ENCODE measurements around the gene GSK3B. TPM values are rescaled to one million over a fixed set of nuclear protein-coding genes. Genes with fewer than 3 reads are reported as not detected.

GSK3B gene
- total and polyA plus RNA-seq, 2 experiments from 2014 or later = 18.1 to 48.8 TPM

GRCh38 chr3:119856695-119857094, 237.6 kb downstream of the GSK3B start:
- Histone ChIP-seq H3K27ac (no peak overlapping the region), H3K36me3 (replicated peaks; ENCODE audit: insufficient read depth, low read depth) (no peaks in the 10 kb centered on the region), H3K79me2 (no peaks in the 10 kb centered on the region), H3K4me1 (ENCODE audit: insufficient read depth) (no peaks in the 10 kb centered on the region), H3K27me3 (no peaks in the 10 kb centered on the region), H4K20me1 (ENCODE audit: insufficient read depth, poor library complexity, severe bottlenecking) (no peaks in the 10 kb centered on the region), H3K4me2 (no peak overlapping the region), H3K4me3 (no peak overlapping the region), H3K9me2 (replicated peaks; ENCODE audit: insufficient read depth) (no peaks in the 10 kb centered on the region), H3K9me3 (ENCODE audit: low read depth) (no peaks in the 10 kb centered on the region), H2AFZ (no peak overlapping the region)
- DNase-seq (ENCODE audit: low spot score) = no peak
- WGBS (ENCODE audit: low lambda C conversion rate, missing lambda C conversion rate) = 99% methylated on average over 3 of the region's 3 CpGs
- TF ChIP-seq EZH2 (IDR thresholded peaks at IDR 0.05; ENCODE audit: borderline replicate concordance) = no peak
- no peak for TF ChIP-seq EZH2phosphoT487 (IDR thresholded peaks at IDR 0.05; ENCODE audit: low read depth, severe bottlenecking, unreplicated experiment)
- TF ChIP-seq CTCF (IDR thresholded peaks at IDR 0.05; ENCODE audit: poor library complexity) = no peak

GRCh38 chr3:119849126-119849525, 245.1 kb downstream of the GSK3B start:
- no peak overlapping the region for H3K27ac ChIP-seq
- H4K20me1 ChIP-seq (ENCODE audit: insufficient read depth, poor library complexity, severe bottlenecking) = no peaks in the 10 kb centered on the region
- H3K4me3 ChIP-seq = no peak overlapping the region
- no peak for DNase-seq (ENCODE audit: low spot score)
- no peak overlapping the region for H3K4me2 ChIP-seq
- H3K79me2 ChIP-seq = peaks cover 21% of the 10 kb centered on the region
- H3K36me3 ChIP-seq (replicated peaks; ENCODE audit: insufficient read depth, low read depth) = no peaks in the 10 kb centered on the region
- no peak overlapping the region for H2AFZ ChIP-seq
- no peaks in the 10 kb centered on the region for H3K9me3 ChIP-seq (ENCODE audit: low read depth)
- H3K4me1 ChIP-seq (ENCODE audit: insufficient read depth) = no peaks in the 10 kb centered on the region
- TF ChIP-seq EZH2 (IDR thresholded peaks at IDR 0.05; ENCODE audit: borderline replicate concordance) (no peak), EZH2phosphoT487 (IDR thresholded peaks at IDR 0.05; ENCODE audit: low read depth, severe bottlenecking, unreplicated experiment) (no peak), CTCF (IDR thresholded peaks at IDR 0.05; ENCODE audit: poor library complexity) (no peak)
- H3K27me3 ChIP-seq = no peaks in the 10 kb centered on the region
- WGBS (ENCODE audit: low lambda C conversion rate, missing lambda C conversion rate) = 93% methylated on average over 2 of the region's 2 CpGs
- H3K9me2 ChIP-seq (replicated peaks; ENCODE audit: insufficient read depth) = no peaks in the 10 kb centered on the region

GRCh38 chr3:119841808-119842471, 252.3 kb downstream of the GSK3B start:
- Histone ChIP-seq H3K79me2 (peaks cover 19% of the 10 kb centered on the region), H4K20me1 (ENCODE audit: insufficient read depth, poor library complexity, severe bottlenecking) (no peaks in the 10 kb centered on the region), H3K4me3 (no peak overlapping the region), H3K9me3 (ENCODE audit: low read depth) (no peaks in the 10 kb centered on the region), H3K27me3 (no peaks in the 10 kb centered on the region), H3K4me2 (no peak overlapping the region), H3K9me2 (replicated peaks; ENCODE audit: insufficient read depth) (no peaks in the 10 kb centered on the region), H2AFZ (no peak overlapping the region), H3K36me3 (replicated peaks; ENCODE audit: insufficient read depth, low read depth) (no peaks in the 10 kb centered on the region), H3K27ac (no peak overlapping the region), H3K4me1 (ENCODE audit: insufficient read depth) (no peaks in the 10 kb centered on the region)
- TF ChIP-seq EZH2 (IDR thresholded peaks at IDR 0.05; ENCODE audit: borderline replicate concordance) (no peak), EZH2phosphoT487 (IDR thresholded peaks at IDR 0.05; ENCODE audit: low read depth, severe bottlenecking, unreplicated experiment) (no peak), CTCF (IDR thresholded peaks at IDR 0.05; ENCODE audit: poor library complexity) (no peak)
- no peak for DNase-seq (ENCODE audit: low spot score)
- WGBS (ENCODE audit: low lambda C conversion rate, missing lambda C conversion rate) = 70% methylated on average over 2 of the region's 2 CpGs

Data from hepatocyte (in vitro differentiated cells).